GM12878 (cell line): ENCODE measurements around the gene PDZRN3. TPM values are rescaled to one million over a fixed set of nuclear protein-coding genes. Genes with fewer than 3 reads are reported as not detected.

Source experiments
- ATAC-seq: fragments of 200-7000 bp; cut with Tn5 transposase; 3 replicates; pipeline ENCODE4 v1.9.1; 2020; ENCODE audit warnings: mild to moderate bottlenecking, moderate library complexity
- BruUV-seq: library from RNA; stranded (reverse); fragments of 400-500 nt; replicated peaks from 2 replicates; lab custom pipeline; 2021; lab: Mats Ljungman, UMichigan
- CTCF ChIA-PET: fragments of 300-600 bp; sonication (Branson Sonifier 250); formaldehyde crosslinking; extraction: SDS; loops from one replicate; lab custom pipeline; 2021; ENCODE audit warnings: inconsistent platforms; lab: Yijun Ruan, JAX
- POLR2A ChIA-PET: fragments of 350-600 bp; formaldehyde crosslinking; extraction: SDS; loops from one replicate; lab custom pipeline; 2021; ENCODE audit warnings: inconsistent platforms; lab: Charles Lee
- RAD21 ChIA-PET: fragments of 300-600 bp; sonication (Branson Sonifier 250); formaldehyde crosslinking; loops from one replicate; lab custom pipeline; 2023; ENCODE audit warnings: antibody characterized with exemption; ENCODE audit not compliant: unreplicated experiment; lab: Charles Lee
- SMC1A ChIA-PET: fragments of 300-600 bp; sonication (Branson Sonifier 250); formaldehyde crosslinking; loops from one replicate; lab custom pipeline; 2023; ENCODE audit not compliant: unreplicated experiment, uncharacterized antibody; lab: Charles Lee
- DNase-seq: peaks from one replicate; pipeline ENCODE4 v3.0.0-alpha.2; 2011; ENCODE audit warnings: low read depth, low spot score
- FAIRE-seq: peaks from 3 replicates; lab custom pipeline; 2011; peaks lifted over from hg19 to GRCh38; lab: Jason Lieb, UNC
- H2AFZ ChIP-seq: 2 replicates; pipeline ENCODE4 v1.6.0; 2011; ENCODE audit warnings: low read depth, low read length, control low read depth; ENCODE audit not compliant: control insufficient read depth
- H3K27ac ChIP-seq: 2 replicates; pipeline ENCODE4 v1.5.1; 2011; ENCODE audit warnings: control low read depth; ENCODE audit not compliant: control insufficient read depth, insufficient read depth
- H3K27me3 ChIP-seq, 2 experiments: replicated peaks in 1 of 2; 2 replicates each; pipeline versions ENCODE4 v1.6.0 to v1.6.1; 2011; ENCODE audit warnings: low read length in 1 of 2; ENCODE audit not compliant: control insufficient read depth in 2 of 2, insufficient read depth in 2 of 2
- H3K36me3 ChIP-seq, 2 experiments: 2 replicates each; pipeline ENCODE4 v1.5.1; 2011; ENCODE audit warnings: low read length in 1 of 2; ENCODE audit not compliant: control insufficient read depth in 2 of 2, insufficient read depth in 2 of 2
- H3K4me1 ChIP-seq: 2 replicates; pipeline ENCODE4 v1.6.1; 2011; ENCODE audit warnings: mild to moderate bottlenecking, low read length, moderate library complexity, mixed read lengths; ENCODE audit not compliant: control insufficient read depth, insufficient read depth
- H3K4me2 ChIP-seq: 2 replicates; pipeline ENCODE4 v1.6.0; 2011; ENCODE audit warnings: control low read depth; ENCODE audit not compliant: control insufficient read depth, insufficient read depth
- H3K4me3 ChIP-seq: fragments of 200-600 bp; sonication (generic); 2 replicates; pipeline ENCODE4 v1.5.1; 2016
- H3K79me2 ChIP-seq: 2 replicates; pipeline ENCODE4 v1.6.0; 2011; ENCODE audit warnings: low read length; ENCODE audit not compliant: control insufficient read depth, insufficient read depth
- H3K9ac ChIP-seq: 2 replicates; pipeline ENCODE4 v1.8.0; 2011; ENCODE audit warnings: low read length, control low read depth, mixed read lengths; ENCODE audit not compliant: control insufficient read depth, insufficient read depth
- H3K9me3 ChIP-seq: replicated peaks from 3 replicates; pipeline ENCODE4 v1.5.1; 2011; ENCODE audit warnings: mild to moderate bottlenecking, low read length; ENCODE audit not compliant: control insufficient read depth, insufficient read depth
- H4K20me1 ChIP-seq: 2 replicates; pipeline ENCODE4 v1.6.0; 2011; ENCODE audit not compliant: control insufficient read depth, insufficient read depth
- BMI1 ChIP-seq: fragments of 450-650 bp; IDR thresholded peaks from 2 replicates; pipeline ENCODE4 v1.6.1; 2016; ENCODE audit warnings: mild to moderate bottlenecking, moderate library complexity, borderline replicate concordance
- FOXM1 ChIP-seq: IDR thresholded peaks from 2 replicates; pipeline ENCODE4 v1.6.1; 2012; ENCODE audit warnings: low read depth, mild to moderate bottlenecking, inconsistent platforms, low read length, moderate library complexity
- IKZF1 ChIP-seq: fragments of 450-650 bp; conservative IDR thresholded peaks from 2 replicates; pipeline ENCODE4 v1.6.1; 2017; ENCODE audit warnings: antibody characterized with exemption, mild to moderate bottlenecking
- NR2C1 ChIP-seq: fragments of 450-650 bp; IDR thresholded peaks from 2 replicates; pipeline ENCODE4 v1.6.1; 2017; ENCODE audit warnings: antibody characterized with exemption, mild to moderate bottlenecking, moderate library complexity
- NRF1 ChIP-seq: conservative IDR thresholded peaks from 2 replicates; pipeline ENCODE4 v1.6.1; 2011; ENCODE audit warnings: mild to moderate bottlenecking, low read depth, low read length, improper control_type of control experiment
- PAX5 ChIP-seq: IDR thresholded peaks from 2 replicates; pipeline ENCODE4 v1.6.1; 2011; ENCODE audit warnings: low read depth, low read length, borderline replicate concordance
- SUPT20H ChIP-seq: IDR thresholded peaks from 2 replicates; pipeline ENCODE4 v1.6.1; 2011; ENCODE audit warnings: low read depth, mild to moderate bottlenecking, low read length, moderate library complexity, borderline replicate concordance; ENCODE audit not compliant: control insufficient read depth
- TBL1XR1 ChIP-seq: IDR thresholded peaks from 2 replicates; pipeline ENCODE4 v1.6.1; 2012; ENCODE audit warnings: low read depth, low read length, improper control_type of control experiment
- WGBS: methylation state at CpG from one replicate; pipeline ENCODE4 v1.1.6; 2016; ENCODE audit warnings: low lambda C conversion rate; ENCODE audit not compliant: insufficient replicate concordance, insufficient coverage; ENCODE audit errors: missing lambda C conversion rate; 5-methylcytosine and 5-hydroxymethylcytosine counted together
- in situ Hi-C: fragments of 300-500 bp; cut with MboI; formaldehyde crosslinking; loops from 9 replicates; pipeline ENCODE4 v1.14.3; 2018; ENCODE audit warnings: mixed read lengths
- intact Hi-C: fragments of 100-400 bp; cut with micrococcal nuclease; formaldehyde crosslinking; loops from one replicate; pipeline ENCODE4 v1.14.2; 2022; ENCODE audit not compliant: unreplicated experiment
- polyA plus RNA-seq, 11 experiments: library from polyadenylated mRNA; depleted of rRNA in 4 of 11; unstranded in 6 of 11; stranded (reverse) in 5 of 11; fragments of >200 nt; fragmentation: Nextera tagmentation in 4 of 11; fragmentation: Illumina TruSeq in 1 of 11; extraction: Ambion mirVana in 4 of 11; extraction: Trizol in 1 of 11; gene quantifications; 1 replicate in 1 of 11; 2 replicates in 10 of 11; pipeline versions ENCODE4 v1.2.1 to v1.2.3, GENCODE V29; 2011 to 2016; ENCODE audit warnings: inconsistent platforms in 2 of 11, missing spikeins in 2 of 11, low read depth in 1 of 11
- total RNA-seq, 4 experiments: library from RNA; depleted of rRNA in 3 of 4; stranded (reverse); fragments of >200 nt in 3 of 4; fragmentation: Illumina TruSeq in 1 of 4; extraction: Trizol in 1 of 4; gene quantifications; 2 replicates each; pipeline versions ENCODE4 v1.2.1 to v1.2.3, GENCODE V29; 2013 to 2021
- TF ChIP-seq, protein P1 (sequence below): fragments of 450-650 bp; IDR thresholded peaks from 2 replicates; pipeline ENCODE4 v1.6.1; 2017; ENCODE audit warnings: mild to moderate bottlenecking, low read depth, inconsistent platforms; ENCODE audit not compliant: poor library complexity, severe bottlenecking
- TF ChIP-seq, protein P2 (sequence below): IDR thresholded peaks from 2 replicates; pipeline ENCODE4 v1.6.1; 2012; ENCODE audit warnings: mild to moderate bottlenecking, low read depth, low read length

The PDZRN3 gene
- total and polyA plus RNA-seq, 10 of the 15 experiments (the other 5 are each of a cell fraction or from before 2014, with no cell fraction given) = 0.07 to 0.37 (median 0.12) TPM; not detected in 6

DNA sequence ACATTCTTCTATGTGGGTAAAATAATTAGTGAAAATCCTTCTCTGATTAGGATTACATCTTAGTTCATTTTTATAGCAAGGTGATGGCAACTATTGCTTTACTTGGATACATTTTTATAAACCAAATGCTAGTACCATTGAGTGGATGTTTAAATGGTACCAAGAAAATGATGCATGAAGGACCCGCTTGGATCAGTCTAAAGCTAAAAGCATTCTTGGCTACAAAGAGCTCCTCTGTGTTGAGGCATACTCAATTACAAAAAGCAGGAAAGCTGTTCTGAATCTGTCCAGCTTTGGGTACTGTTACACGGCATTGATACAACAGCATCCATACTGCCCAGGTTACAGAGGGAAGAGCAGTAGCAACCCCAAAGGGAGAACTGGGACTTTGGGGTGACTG lies 217.2 kb downstream of the PDZRN3 start:
- H3K9ac ChIP-seq = no peak overlapping the region
- no peak overlapping the region for H3K27ac ChIP-seq
- peaks cover 0 to 1% of the 10 kb centered on the region in 2 experiments; a peak in 1 of 4 replicates for H3K27me3 ChIP-seq
- no peaks in the 10 kb centered on the region for H3K9me3 ChIP-seq
- H3K4me3 ChIP-seq = no peak overlapping the region
- ATAC-seq = no peak
- no peaks in the 10 kb centered on the region for H3K4me1 ChIP-seq
- ChIA-PET POLR2A (no interaction called here), SMC1A (no interaction called here), RAD21 (no interaction called here), CTCF (no interaction called here)
- WGBS = 30% methylated on average over 2 of the region's 2 CpGs
- in situ Hi-C loops = no loop called here
- intact Hi-C loops = no loop called here
- no peaks in the 10 kb centered on the region for H3K79me2 ChIP-seq
- TF ChIP-seq SUPT20H (no peak), TBL1XR1 (no peak), FOXM1 (no peak), BMI1 (no peak), PAX5 (no peak), NRF1 (no peak), NR2C1 (no peak), IKZF1 (no peak)
- TF ChIP-seq, protein P1, sequence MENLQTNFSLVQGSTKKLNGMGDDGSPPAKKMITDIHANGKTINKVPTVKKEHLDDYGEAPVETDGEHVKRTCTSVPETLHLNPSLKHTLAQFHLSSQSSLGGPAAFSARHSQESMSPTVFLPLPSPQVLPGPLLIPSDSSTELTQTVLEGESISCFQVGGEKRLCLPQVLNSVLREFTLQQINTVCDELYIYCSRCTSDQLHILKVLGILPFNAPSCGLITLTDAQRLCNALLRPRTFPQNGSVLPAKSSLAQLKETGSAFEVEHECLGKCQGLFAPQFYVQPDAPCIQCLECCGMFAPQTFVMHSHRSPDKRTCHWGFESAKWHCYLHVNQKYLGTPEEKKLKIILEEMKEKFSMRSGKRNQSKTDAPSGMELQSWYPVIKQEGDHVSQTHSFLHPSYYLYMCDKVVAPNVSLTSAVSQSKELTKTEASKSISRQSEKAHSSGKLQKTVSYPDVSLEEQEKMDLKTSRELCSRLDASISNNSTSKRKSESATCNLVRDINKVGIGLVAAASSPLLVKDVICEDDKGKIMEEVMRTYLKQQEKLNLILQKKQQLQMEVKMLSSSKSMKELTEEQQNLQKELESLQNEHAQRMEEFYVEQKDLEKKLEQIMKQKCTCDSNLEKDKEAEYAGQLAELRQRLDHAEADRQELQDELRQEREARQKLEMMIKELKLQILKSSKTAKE = no peak
- TF ChIP-seq, protein P2, sequence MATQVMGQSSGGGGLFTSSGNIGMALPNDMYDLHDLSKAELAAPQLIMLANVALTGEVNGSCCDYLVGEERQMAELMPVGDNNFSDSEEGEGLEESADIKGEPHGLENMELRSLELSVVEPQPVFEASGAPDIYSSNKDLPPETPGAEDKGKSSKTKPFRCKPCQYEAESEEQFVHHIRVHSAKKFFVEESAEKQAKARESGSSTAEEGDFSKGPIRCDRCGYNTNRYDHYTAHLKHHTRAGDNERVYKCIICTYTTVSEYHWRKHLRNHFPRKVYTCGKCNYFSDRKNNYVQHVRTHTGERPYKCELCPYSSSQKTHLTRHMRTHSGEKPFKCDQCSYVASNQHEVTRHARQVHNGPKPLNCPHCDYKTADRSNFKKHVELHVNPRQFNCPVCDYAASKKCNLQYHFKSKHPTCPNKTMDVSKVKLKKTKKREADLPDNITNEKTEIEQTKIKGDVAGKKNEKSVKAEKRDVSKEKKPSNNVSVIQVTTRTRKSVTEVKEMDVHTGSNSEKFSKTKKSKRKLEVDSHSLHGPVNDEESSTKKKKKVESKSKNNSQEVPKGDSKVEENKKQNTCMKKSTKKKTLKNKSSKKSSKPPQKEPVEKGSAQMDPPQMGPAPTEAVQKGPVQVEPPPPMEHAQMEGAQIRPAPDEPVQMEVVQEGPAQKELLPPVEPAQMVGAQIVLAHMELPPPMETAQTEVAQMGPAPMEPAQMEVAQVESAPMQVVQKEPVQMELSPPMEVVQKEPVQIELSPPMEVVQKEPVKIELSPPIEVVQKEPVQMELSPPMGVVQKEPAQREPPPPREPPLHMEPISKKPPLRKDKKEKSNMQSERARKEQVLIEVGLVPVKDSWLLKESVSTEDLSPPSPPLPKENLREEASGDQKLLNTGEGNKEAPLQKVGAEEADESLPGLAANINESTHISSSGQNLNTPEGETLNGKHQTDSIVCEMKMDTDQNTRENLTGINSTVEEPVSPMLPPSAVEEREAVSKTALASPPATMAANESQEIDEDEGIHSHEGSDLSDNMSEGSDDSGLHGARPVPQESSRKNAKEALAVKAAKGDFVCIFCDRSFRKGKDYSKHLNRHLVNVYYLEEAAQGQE = no peak
- no TSS peak for BruUV-seq
- no peaks in the 10 kb centered on the region for H4K20me1 ChIP-seq
- H3K36me3 ChIP-seq = no peaks in the 10 kb centered on the region
- no peak for DNase-seq
- FAIRE-seq = no peak
- H2AFZ ChIP-seq = no peak overlapping the region
- no peak overlapping the region for H3K4me2 ChIP-seq
